ENCODE results near the gene PLD1. TPM values are rescaled to one million over a fixed set of nuclear protein-coding genes. Genes with fewer than 3 reads are reported as not detected.

PLD1 gene
- total RNA-seq, 4 donors from 2014 or later, result 49.0 to 66.0 (median 55.1) TPM

DNA sequence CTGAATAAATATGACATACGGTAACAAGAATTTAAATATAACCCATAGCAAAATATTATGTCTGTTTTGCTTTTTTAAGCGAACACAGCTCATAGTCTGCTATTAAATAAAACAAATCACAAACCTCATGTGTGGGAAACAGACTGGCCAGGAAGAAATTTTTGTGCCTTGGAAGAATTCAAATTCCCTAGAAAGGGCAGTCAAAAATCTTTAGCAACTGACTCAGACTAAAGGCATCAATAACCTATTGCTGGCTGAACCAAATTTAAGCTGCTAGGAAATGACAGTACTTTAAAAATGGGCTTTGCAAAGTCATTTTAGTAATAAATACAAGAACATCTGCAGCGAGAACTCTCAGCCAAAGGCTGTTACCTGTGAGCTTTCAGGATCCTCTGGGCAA lies 151.4 kb downstream of the PLD1 start:
- Histone ChIP-seq H3K9me3 (no peaks in the 10 kb centered on the region), H3K4me1 (peaks cover 15% of the 10 kb centered on the region), H3K27ac (no peak overlapping the region), H3K27me3 (no peaks in the 10 kb centered on the region), H3K36me3 (peaks cover 47% of the 10 kb centered on the region), H3K4me3 (no peak overlapping the region)
- DNase-seq (ENCODE audit: low spot score in 2 of 2), result no peak
- WGBS, result 86% methylated on average over 3 of the region's 3 CpGs
- TF ChIP-seq EP300 (IDR thresholded peaks at IDR 0.05) (no peak), POLR2AphosphoS5 (IDR thresholded peaks at IDR 0.05) (no peak), POLR2A (IDR thresholded peaks at IDR 0.05) (no peak)
- TF ChIP-seq, protein P1, sequence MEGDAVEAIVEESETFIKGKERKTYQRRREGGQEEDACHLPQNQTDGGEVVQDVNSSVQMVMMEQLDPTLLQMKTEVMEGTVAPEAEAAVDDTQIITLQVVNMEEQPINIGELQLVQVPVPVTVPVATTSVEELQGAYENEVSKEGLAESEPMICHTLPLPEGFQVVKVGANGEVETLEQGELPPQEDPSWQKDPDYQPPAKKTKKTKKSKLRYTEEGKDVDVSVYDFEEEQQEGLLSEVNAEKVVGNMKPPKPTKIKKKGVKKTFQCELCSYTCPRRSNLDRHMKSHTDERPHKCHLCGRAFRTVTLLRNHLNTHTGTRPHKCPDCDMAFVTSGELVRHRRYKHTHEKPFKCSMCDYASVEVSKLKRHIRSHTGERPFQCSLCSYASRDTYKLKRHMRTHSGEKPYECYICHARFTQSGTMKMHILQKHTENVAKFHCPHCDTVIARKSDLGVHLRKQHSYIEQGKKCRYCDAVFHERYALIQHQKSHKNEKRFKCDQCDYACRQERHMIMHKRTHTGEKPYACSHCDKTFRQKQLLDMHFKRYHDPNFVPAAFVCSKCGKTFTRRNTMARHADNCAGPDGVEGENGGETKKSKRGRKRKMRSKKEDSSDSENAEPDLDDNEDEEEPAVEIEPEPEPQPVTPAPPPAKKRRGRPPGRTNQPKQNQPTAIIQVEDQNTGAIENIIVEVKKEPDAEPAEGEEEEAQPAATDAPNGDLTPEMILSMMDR (IDR thresholded peaks at IDR 0.05), result no peak

DNA sequence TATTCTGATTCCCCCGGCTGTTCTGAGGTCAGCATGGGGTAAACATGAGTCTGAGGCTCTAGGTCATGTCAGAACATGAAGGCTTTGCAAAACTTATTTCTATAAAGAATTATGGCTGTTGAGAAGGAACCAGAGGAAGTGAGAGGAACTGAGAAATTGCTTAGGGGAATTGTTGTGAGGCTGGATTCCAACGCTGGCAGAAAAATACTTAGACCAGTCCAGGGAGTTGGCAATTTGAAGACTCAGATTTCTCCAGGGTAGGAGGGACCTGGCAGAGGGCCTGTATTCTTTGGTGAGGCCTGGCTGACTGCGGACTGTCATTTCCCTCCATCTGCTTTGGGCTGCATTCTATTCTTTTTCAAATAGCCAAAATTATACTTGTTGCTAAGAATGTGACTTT lies 155.5 kb downstream of the PLD1 start:
- Histone ChIP-seq H3K36me3 (peaks cover 20% of the 10 kb centered on the region), H3K4me1 (peaks cover 15% of the 10 kb centered on the region), H3K27me3 (no peaks in the 10 kb centered on the region), H3K9me3 (no peaks in the 10 kb centered on the region), H3K4me3 (no peak overlapping the region), H3K27ac (peak overlapping the region; percentile 54)
- peak; percentile 79 to 86 for DNase-seq (ENCODE audit: low spot score in 2 of 2)
- WGBS, result 8% methylated on average over 3 of the region's 3 CpGs
- no peak for TF ChIP-seq EP300 (IDR thresholded peaks at IDR 0.05)
- TF ChIP-seq, protein P1 (IDR thresholded peaks at IDR 0.05), result no peak
- TF ChIP-seq POLR2AphosphoS5 (IDR thresholded peaks at IDR 0.05), result no peak
- no peak for TF ChIP-seq POLR2A (IDR thresholded peaks at IDR 0.05)

DNA sequence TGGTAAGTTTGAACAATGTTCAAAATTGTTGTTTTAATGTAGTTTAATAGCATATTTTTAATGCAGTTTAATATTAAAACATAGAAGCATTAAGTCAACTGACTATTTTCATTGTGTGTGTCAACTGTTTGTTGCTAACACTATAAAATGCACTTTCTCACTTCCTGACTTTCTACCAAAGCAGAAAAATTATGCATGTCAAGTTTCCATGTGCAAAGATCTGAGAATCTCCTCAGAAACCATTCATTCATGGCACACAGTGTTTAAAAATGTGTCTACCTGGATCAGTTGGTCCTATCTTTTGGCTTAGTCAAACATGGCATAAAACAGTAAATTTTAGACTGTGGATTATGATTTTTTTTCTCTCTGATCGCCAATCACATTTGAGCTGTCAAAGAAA lies 156.0 kb downstream of the PLD1 start:
- Histone ChIP-seq H3K27me3 (no peaks in the 10 kb centered on the region), H3K36me3 (peaks cover 16% of the 10 kb centered on the region), H3K4me1 (peaks cover 15% of the 10 kb centered on the region), H3K4me3 (no peak overlapping the region), H3K27ac (peak overlapping the region; percentile 54), H3K9me3 (no peaks in the 10 kb centered on the region)
- TF ChIP-seq POLR2A (IDR thresholded peaks at IDR 0.05), result no peak
- no peak for TF ChIP-seq POLR2AphosphoS5 (IDR thresholded peaks at IDR 0.05)
- TF ChIP-seq, protein P1 (IDR thresholded peaks at IDR 0.05), result no peak
- no peak for DNase-seq (ENCODE audit: low spot score in 2 of 2)
- WGBS, result 20% methylated on average over 1 of the region's 1 CpG

DNA sequence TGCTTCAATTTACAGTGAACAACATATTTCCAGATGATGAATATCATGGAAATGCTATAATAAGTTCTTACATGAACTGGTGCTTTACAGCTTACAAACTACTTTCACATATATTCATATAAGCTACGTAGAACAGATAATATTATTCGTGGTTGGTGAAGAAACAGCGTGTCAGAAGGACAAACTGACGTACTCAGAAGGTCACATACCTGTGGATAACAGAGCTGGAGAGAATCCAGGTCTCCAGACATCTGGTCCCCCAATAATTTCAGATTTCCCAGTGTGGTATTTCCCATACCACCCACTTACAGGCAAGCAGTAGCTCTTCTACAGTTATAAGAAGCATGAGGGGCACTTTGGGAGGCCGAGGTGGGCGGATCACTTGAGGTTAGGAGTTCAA lies 156.6 kb downstream of the PLD1 start:
- H3K4me1 ChIP-seq, result peaks cover 15% of the 10 kb centered on the region
- no peak for DNase-seq (ENCODE audit: low spot score in 2 of 2)
- peaks cover 10% of the 10 kb centered on the region for H3K36me3 ChIP-seq
- H3K27me3 ChIP-seq, result no peaks in the 10 kb centered on the region
- WGBS, result 94% methylated on average over 6 of the region's 6 CpGs
- H3K4me3 ChIP-seq, result no peak overlapping the region
- TF ChIP-seq POLR2AphosphoS5 (IDR thresholded peaks at IDR 0.05) (no peak), EP300 (IDR thresholded peaks at IDR 0.05) (no peak), POLR2A (IDR thresholded peaks at IDR 0.05) (no peak)
- TF ChIP-seq, protein P1 (IDR thresholded peaks at IDR 0.05), result no peak
- no peaks in the 10 kb centered on the region for H3K9me3 ChIP-seq
- H3K27ac ChIP-seq, result no peak overlapping the region

DNA sequence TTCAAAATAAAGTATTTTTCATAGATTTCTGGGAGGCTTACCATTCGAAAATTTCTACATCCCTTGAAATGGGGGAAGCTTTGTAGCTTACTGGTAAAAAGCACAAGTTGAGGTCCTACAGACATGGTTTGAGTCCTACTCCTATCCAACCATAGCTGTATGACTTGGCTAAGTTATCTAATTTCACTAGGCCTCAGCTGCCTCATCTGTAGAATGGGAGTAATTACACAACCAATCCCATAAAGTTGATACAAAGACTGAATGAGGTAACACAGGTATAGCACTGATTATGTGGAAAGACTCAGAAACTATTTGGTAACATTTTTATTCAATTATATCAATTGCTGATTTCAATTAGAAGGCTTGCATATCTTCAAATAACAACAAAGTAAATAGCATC lies 157.4 kb downstream of the PLD1 start:
- Histone ChIP-seq H3K9me3 (no peaks in the 10 kb centered on the region), H3K36me3 (peaks cover 6% of the 10 kb centered on the region), H3K4me1 (peaks cover 15% of the 10 kb centered on the region), H3K4me3 (no peak overlapping the region), H3K27ac (no peak overlapping the region), H3K27me3 (no peaks in the 10 kb centered on the region)
- TF ChIP-seq POLR2A (IDR thresholded peaks at IDR 0.05) (no peak), POLR2AphosphoS5 (IDR thresholded peaks at IDR 0.05) (no peak), EP300 (IDR thresholded peaks at IDR 0.05) (no peak)
- TF ChIP-seq, protein P1 (IDR thresholded peaks at IDR 0.05), result no peak
- 97% methylated on average over 1 of the region's 1 CpG for WGBS
- DNase-seq (ENCODE audit: low spot score in 2 of 2), result no peak
